HEK293 (cell line): ENCODE results near the gene AFF4.

Experiments used
- BCL11A ChIP-seq: fragments of 450-650 bp; formaldehyde crosslinking; IDR thresholded peaks from 2 replicates; pipeline ENCODE4 v1.5.1; 2016; ENCODE audit warnings: low read depth, missing biosample characterization, missing genetic modification characterization
- KLF16 ChIP-seq: fragments of 450-650 bp; formaldehyde crosslinking; IDR thresholded peaks from 2 replicates; pipeline ENCODE4 v1.5.1; 2017; ENCODE audit warnings: missing biosample characterization, missing genetic modification characterization
- ZNF140 ChIP-seq: fragments of 450-650 bp; formaldehyde crosslinking; IDR thresholded peaks from 2 replicates; pipeline ENCODE4 v1.5.1; 2016; ENCODE audit warnings: missing biosample characterization, missing genetic modification characterization
- ZNF433 ChIP-seq: fragments of 450-650 bp; formaldehyde crosslinking; IDR thresholded peaks from 2 replicates; pipeline ENCODE4 v1.5.1; 2016; ENCODE audit warnings: missing biosample characterization, missing genetic modification characterization, low read depth
- ZNF629 ChIP-seq: fragments of 450-650 bp; formaldehyde crosslinking; IDR thresholded peaks from 2 replicates; pipeline ENCODE4 v1.5.1; 2017; ENCODE audit warnings: missing biosample characterization, missing genetic modification characterization
- ZNF830 ChIP-seq: fragments of 450-650 bp; IDR thresholded peaks from 2 replicates; pipeline ENCODE4 v1.5.0; 2018; ENCODE audit warnings: missing biosample characterization, missing genetic modification characterization, low read depth, mild to moderate bottlenecking, moderate library complexity
- TF ChIP-seq, protein P1 (sequence below): fragments of 450-650 bp; formaldehyde crosslinking; IDR thresholded peaks from 2 replicates; pipeline ENCODE4 v1.5.1; 2016; ENCODE audit warnings: missing biosample characterization, missing genetic modification characterization
- TF ChIP-seq, protein P2 (sequence below): fragments of 450-650 bp; formaldehyde crosslinking; IDR thresholded peaks from 2 replicates; pipeline ENCODE4 v1.5.1; 2016; ENCODE audit warnings: missing biosample characterization, missing genetic modification characterization
- TF ChIP-seq, protein P3 (sequence below): fragments of 450-650 bp; formaldehyde crosslinking; IDR thresholded peaks from 2 replicates; pipeline ENCODE4 v1.5.1; 2016; ENCODE audit warnings: missing biosample characterization, missing genetic modification characterization, low read depth

DNA sequence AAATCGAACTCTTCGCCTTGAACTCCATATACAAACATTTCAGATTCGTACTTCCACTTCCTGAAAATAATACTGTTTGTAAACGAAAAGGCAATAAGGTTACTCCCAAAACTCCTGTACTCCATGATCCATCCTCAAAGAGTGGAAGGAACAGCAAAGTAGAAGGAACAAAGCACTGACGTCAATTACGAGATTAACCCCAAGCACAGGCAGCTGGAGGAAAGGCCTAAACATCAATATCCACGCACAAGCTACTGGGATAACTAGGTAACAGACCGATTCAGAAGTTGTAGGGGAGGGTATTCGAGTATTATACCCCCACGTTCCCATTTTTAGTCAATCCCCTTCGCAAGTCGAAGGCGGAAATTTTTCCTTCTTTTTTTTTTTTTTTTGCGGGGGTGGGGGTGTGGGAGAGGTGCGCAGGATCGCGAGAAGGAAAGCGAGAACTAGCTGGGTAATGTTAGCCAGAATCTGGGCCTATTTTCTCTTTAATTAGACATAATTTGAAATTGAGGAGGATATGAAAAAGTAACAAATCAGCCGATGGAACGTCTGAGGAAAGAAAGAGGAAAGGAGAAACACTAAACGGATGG, 909 bp downstream of the AFF4 start:
- TF ChIP-seq, protein P1, sequence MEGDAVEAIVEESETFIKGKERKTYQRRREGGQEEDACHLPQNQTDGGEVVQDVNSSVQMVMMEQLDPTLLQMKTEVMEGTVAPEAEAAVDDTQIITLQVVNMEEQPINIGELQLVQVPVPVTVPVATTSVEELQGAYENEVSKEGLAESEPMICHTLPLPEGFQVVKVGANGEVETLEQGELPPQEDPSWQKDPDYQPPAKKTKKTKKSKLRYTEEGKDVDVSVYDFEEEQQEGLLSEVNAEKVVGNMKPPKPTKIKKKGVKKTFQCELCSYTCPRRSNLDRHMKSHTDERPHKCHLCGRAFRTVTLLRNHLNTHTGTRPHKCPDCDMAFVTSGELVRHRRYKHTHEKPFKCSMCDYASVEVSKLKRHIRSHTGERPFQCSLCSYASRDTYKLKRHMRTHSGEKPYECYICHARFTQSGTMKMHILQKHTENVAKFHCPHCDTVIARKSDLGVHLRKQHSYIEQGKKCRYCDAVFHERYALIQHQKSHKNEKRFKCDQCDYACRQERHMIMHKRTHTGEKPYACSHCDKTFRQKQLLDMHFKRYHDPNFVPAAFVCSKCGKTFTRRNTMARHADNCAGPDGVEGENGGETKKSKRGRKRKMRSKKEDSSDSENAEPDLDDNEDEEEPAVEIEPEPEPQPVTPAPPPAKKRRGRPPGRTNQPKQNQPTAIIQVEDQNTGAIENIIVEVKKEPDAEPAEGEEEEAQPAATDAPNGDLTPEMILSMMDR = no peak
- TF ChIP-seq, protein P2, sequence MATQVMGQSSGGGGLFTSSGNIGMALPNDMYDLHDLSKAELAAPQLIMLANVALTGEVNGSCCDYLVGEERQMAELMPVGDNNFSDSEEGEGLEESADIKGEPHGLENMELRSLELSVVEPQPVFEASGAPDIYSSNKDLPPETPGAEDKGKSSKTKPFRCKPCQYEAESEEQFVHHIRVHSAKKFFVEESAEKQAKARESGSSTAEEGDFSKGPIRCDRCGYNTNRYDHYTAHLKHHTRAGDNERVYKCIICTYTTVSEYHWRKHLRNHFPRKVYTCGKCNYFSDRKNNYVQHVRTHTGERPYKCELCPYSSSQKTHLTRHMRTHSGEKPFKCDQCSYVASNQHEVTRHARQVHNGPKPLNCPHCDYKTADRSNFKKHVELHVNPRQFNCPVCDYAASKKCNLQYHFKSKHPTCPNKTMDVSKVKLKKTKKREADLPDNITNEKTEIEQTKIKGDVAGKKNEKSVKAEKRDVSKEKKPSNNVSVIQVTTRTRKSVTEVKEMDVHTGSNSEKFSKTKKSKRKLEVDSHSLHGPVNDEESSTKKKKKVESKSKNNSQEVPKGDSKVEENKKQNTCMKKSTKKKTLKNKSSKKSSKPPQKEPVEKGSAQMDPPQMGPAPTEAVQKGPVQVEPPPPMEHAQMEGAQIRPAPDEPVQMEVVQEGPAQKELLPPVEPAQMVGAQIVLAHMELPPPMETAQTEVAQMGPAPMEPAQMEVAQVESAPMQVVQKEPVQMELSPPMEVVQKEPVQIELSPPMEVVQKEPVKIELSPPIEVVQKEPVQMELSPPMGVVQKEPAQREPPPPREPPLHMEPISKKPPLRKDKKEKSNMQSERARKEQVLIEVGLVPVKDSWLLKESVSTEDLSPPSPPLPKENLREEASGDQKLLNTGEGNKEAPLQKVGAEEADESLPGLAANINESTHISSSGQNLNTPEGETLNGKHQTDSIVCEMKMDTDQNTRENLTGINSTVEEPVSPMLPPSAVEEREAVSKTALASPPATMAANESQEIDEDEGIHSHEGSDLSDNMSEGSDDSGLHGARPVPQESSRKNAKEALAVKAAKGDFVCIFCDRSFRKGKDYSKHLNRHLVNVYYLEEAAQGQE (tag by site-specific recombination) = no peak
- TF ChIP-seq, protein P3, sequence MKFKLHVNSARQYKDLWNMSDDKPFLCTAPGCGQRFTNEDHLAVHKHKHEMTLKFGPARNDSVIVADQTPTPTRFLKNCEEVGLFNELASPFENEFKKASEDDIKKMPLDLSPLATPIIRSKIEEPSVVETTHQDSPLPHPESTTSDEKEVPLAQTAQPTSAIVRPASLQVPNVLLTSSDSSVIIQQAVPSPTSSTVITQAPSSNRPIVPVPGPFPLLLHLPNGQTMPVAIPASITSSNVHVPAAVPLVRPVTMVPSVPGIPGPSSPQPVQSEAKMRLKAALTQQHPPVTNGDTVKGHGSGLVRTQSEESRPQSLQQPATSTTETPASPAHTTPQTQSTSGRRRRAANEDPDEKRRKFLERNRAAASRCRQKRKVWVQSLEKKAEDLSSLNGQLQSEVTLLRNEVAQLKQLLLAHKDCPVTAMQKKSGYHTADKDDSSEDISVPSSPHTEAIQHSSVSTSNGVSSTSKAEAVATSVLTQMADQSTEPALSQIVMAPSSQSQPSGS (tag by site-specific recombination) = peak; percentile 84
- TF ChIP-seq ZNF629 (tag by site-specific recombination) = peak; percentile 87
- no peak for TF ChIP-seq KLF16 (tag by site-specific recombination)
- no peak for TF ChIP-seq BCL11A
- no peak for TF ChIP-seq ZNF433 (tag by site-specific recombination)
- no peak for TF ChIP-seq ZNF830 (tag by site-specific recombination)
- no peak for TF ChIP-seq ZNF140 (tag by site-specific recombination)
